Muscle layer of duodenum (tissue), 2 donors: ENCODE results near the gene KCNK6.

ENCODE experiments used
- H3K27ac ChIP-seq: one replicate; pipeline ENCODE4 v1.7.0; 2013; ENCODE audit warnings: mild to moderate bottlenecking, low read length
- H3K27me3 ChIP-seq: one replicate; pipeline ENCODE4 v1.7.0; 2013; ENCODE audit warnings: low read depth, mild to moderate bottlenecking, control low read depth, low read length
- H3K36me3 ChIP-seq, 2 donors: one replicate each; pipeline ENCODE4 v1.7.0; 2013; ENCODE audit warnings: low read length in 2 of 2, control low read depth in 1 of 2, mild to moderate bottlenecking in 1 of 2; ENCODE audit not compliant: insufficient read depth in 2 of 2, control insufficient read depth in 1 of 2
- H3K4me1 ChIP-seq, 2 donors: one replicate each; pipeline ENCODE4 v1.7.0; 2013; ENCODE audit warnings: low read length in 2 of 2, mild to moderate bottlenecking in 2 of 2, control low read depth in 1 of 2, moderate library complexity in 1 of 2; ENCODE audit not compliant: insufficient read depth in 2 of 2, control insufficient read depth in 1 of 2
- H3K4me3 ChIP-seq, 2 donors: one replicate each; pipeline ENCODE4 v1.7.0; 2013; ENCODE audit warnings: low read length in 2 of 2, low read depth in 1 of 2, mild to moderate bottlenecking in 1 of 2
- H3K9me3 ChIP-seq, 2 donors: one replicate each; pipeline ENCODE4 v1.7.0; 2013; ENCODE audit warnings: low read length in 2 of 2, control low read depth in 1 of 2, mild to moderate bottlenecking in 1 of 2; ENCODE audit not compliant: control insufficient read depth in 1 of 2
- donor health status: healthy.

Gene KCNK6

DNA sequence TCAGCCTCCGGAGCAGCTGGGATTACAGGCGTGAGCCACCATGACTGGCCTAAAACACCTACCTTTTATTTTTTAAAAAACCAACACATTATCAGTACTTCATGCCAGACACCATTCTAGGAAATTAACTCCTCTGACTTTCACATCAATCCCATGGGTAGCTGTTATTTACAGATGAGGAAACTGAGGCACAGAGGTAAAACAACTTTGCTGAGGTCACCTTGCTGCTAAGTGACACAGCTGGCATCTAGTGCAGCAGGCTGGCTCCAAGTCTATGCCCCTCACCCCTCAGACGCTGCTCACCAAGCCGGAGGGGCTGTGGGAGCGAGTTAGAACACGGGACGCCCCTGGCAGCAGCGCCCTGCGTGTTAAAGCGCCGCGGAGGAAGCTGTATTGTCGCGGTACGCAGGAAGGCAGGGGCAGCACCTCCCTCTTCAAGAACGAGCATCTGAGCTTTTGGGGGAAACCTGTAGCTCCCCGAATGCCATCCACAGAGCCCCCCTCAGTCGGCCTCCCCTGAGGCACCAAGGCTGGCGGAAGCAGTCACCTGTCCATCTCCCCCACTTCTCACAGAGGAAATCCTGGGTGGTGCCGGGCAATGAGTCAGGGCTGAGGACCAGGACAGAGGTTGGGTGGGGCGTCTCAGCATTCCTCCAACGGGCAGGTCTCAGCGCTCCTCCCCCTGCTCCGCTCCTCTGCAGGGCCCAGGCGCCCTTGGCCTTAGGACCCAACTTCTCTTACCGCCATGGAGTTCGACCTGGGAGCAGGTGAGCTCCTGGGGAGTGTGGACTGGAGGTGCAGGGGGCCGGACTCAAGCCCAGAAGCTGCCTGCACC is 15.9 kb upstream of the KCNK6 start, which contains the start of gene C19orf33:
Gene C19orf33, plus strand, starts transcription at position 735 of the 835 bp plus-strand sequence. Its CDS starts 11 bp downstream, at position 746.
- Histone ChIP-seq H3K4me1 (no peaks in the 10 kb centered on the region), H3K27me3 (no peaks in the 10 kb centered on the region), H3K27ac (peak within 1 kb of the TSS; percentile 82), H3K36me3 (peaks cover 8 to 22% of the 10 kb centered on the region in 2 donors), H3K4me3 (peak within 1 kb of the TSS in 1 of 2 donors; percentile 19), H3K9me3 (no peaks in the 10 kb centered on the region)

DNA sequence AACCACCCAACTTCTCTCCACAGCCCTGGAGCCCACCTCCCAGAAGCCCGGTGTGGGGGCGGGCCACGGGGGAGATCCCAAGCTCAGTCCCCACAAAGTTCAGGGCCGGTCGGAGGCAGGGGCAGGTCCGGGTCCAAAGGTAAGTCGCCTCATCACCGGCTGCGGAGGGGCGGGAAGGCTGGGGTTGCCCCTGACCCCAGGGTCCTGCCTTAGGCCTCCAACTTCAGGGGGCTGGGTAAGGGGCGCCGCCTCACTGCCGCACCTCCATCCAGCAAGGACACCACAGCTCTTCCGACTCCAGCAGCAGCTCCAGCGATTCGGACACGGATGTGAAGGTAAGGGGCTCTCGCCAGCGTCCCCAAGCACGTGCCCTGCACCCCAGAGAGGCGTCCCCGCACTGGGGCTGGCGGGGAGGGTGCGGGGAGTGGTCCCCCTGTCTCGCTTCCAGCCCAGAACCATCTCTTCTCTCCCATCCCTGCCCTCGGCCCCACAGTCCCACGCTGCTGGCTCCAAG is 15.2 kb upstream of the KCNK6 start:
- Histone ChIP-seq H3K4me3 (no peak overlapping the region), H3K27ac (peak overlapping the region; percentile 67), H3K27me3 (no peaks in the 10 kb centered on the region), H3K4me1 (no peaks in the 10 kb centered on the region), H3K36me3 (peaks cover 8 to 29% of the 10 kb centered on the region in 2 donors), H3K9me3 (no peaks in the 10 kb centered on the region)

DNA sequence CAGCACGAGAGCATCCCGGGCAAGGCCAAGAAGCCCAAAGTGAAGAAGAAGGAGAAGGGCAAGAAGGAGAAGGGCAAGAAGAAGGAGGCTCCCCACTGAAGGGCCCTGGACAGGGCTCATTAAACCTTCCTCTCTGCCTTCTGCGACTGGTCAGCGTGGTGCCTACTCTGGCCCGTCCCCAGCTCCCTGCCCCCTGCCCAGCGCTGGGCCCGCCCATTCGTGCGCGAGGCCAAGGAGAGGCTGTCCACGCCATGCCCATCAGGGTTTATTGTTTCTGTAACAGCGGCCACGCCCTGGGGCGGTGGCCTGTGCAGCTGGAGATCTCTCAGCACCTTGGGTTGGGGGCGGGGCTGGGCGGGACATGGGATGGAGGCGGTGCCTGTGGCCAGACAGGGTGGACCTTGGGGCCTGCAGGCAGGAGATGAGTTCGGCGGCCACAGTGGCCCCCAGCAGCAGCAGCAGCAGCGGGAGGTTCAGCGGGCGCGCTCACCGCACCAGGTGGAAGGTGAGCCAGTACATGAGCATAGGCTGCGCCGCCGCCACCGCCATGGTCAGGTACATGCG is 14.7 kb upstream of the KCNK6 start:
- Histone ChIP-seq H3K9me3 (no peaks in the 10 kb centered on the region), H3K4me3 (no peak overlapping the region), H3K27ac (peak overlapping the region; percentile 67), H3K36me3 (peaks cover 8 to 31% of the 10 kb centered on the region in 2 donors), H3K4me1 (no peaks in the 10 kb centered on the region), H3K27me3 (no peaks in the 10 kb centered on the region)

- H3K4me1 ChIP-seq: no peaks in the 10 kb centered on the region
- H3K36me3 ChIP-seq: peaks cover 8 to 31% of the 10 kb centered on the region in 2 donors
- no peaks in the 10 kb centered on the region for H3K27me3 ChIP-seq
- H3K9me3 ChIP-seq: no peaks in the 10 kb centered on the region
- H3K4me3 ChIP-seq: no peak overlapping the region
- H3K27ac ChIP-seq: no peak overlapping the region
Measured at GRCh38 chr19:38306236-38306635, 13.4 kb upstream of the KCNK6 start.

- H3K9me3 ChIP-seq: no peaks in the 10 kb centered on the region
- no peaks in the 10 kb centered on the region for H3K4me1 ChIP-seq
- H3K27me3 ChIP-seq: no peaks in the 10 kb centered on the region
- H3K4me3 ChIP-seq: no peak overlapping the region
- H3K27ac ChIP-seq: no peak overlapping the region
- peaks cover 8 to 31% of the 10 kb centered on the region in 2 donors for H3K36me3 ChIP-seq
Measured at GRCh38 chr19:38307076-38307475, 12.6 kb upstream of the KCNK6 start.

DNA sequence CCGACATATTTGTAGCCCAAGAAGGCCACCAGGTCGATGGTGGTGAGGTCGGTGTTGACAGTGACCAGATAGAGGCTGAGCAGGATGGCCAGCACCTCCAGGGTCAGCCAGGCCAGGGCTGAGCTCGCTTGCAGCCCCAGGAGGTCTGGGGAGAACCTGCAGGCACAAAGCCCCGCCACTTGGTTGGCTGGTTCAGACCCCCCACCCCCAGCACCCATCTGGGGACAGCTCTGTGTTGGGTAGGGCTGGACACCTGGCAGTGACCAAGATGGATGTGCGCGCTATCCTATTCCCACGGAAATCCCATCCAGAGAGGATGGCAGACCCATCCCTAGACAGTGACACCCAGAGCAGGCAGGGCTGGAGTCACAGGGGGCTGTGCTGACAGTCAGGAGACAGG is 12.0 kb upstream of the KCNK6 start:
- H3K4me1 ChIP-seq: no peaks in the 10 kb centered on the region
- no peak overlapping the region for H3K4me3 ChIP-seq
- peaks cover 8 to 31% of the 10 kb centered on the region in 2 donors for H3K36me3 ChIP-seq

DNA sequence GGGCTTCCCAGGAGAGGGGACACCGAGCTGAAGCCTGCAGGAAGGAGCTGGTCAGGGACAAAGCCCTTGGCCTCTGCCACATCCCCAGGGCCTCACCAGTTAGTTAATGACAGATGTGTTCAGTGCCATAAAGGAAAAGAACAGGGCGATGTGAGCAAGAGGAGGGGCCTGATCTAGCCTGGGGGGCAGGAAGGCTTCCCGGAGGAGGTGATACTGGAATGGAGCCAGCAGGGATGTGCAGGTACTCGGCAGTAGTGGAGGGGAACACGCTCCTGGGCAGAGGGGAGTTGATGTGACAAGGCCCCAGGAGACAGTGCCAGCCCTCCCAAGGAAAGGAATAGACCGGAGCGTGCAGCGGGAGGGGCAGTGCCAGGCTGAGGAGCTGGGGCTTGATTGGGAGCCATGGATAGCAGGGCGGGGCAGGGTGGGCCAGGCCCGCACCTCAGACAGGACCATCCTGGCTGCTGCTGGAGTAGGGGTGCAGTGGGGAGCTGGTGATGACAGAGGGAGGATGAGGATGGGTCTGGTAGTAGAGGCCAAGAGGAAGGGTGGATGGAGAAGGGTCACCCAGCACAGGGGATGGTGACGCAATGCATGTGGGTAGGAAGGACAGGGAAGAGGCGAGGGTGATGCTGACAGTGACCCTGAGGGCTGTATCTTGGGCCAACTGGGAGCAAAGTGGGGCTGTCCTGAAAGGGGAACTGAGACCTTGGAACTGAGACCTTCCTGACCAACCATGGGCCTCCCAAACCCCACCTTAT is 11.5 kb upstream of the KCNK6 start:
- no peaks in the 10 kb centered on the region for H3K27me3 ChIP-seq
- H3K9me3 ChIP-seq: no peaks in the 10 kb centered on the region
- H3K4me3 ChIP-seq: no peak overlapping the region
- H3K4me1 ChIP-seq: no peaks in the 10 kb centered on the region
- H3K36me3 ChIP-seq: peaks cover 8 to 31% of the 10 kb centered on the region in 2 donors
- no peak overlapping the region for H3K27ac ChIP-seq

More for the DNA sequence above, 12.0 kb upstream of the KCNK6 start:
- H3K27me3 ChIP-seq: no peaks in the 10 kb centered on the region
- no peak overlapping the region for H3K27ac ChIP-seq
- H3K9me3 ChIP-seq: no peaks in the 10 kb centered on the region

DNA sequence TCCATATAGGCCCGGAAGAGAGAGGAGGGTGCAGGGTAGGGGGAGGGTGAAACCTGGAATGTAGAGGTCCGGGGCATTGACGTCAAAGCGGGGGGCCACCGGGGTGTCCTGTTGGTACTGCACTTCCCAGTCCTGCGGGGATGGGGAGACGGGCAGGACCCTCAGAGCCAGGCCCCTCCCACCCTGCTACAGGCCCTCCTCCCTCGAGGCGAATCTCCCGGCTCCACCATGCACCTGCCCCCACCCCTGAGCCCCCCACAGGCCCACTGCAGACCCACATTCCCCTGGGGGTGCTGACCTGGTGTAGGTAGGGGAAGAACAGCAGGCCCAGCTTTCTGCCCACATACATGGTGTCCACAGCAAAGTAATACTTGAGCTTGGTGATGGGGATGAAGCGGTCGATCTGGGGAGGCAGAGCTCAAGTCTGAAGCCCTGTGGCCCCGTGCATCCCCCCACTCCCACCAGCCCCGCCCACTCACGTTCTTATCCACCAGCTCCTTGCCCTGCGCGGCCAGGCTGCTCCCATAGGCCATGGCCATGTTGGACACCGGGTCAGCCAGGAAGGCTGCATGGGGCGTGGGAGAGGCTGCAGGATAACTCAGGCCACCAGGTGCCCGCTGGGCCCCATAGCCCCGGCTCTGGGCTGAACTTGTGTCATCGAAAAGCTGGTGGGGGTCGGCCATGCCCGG is 10.6 kb upstream of the KCNK6 start:
- Histone ChIP-seq H3K4me1 (no peaks in the 10 kb centered on the region), H3K36me3 (peaks cover 8 to 31% of the 10 kb centered on the region in 2 donors), H3K4me3 (no peak overlapping the region), H3K27ac (no peak overlapping the region), H3K9me3 (no peaks in the 10 kb centered on the region), H3K27me3 (no peaks in the 10 kb centered on the region)

DNA sequence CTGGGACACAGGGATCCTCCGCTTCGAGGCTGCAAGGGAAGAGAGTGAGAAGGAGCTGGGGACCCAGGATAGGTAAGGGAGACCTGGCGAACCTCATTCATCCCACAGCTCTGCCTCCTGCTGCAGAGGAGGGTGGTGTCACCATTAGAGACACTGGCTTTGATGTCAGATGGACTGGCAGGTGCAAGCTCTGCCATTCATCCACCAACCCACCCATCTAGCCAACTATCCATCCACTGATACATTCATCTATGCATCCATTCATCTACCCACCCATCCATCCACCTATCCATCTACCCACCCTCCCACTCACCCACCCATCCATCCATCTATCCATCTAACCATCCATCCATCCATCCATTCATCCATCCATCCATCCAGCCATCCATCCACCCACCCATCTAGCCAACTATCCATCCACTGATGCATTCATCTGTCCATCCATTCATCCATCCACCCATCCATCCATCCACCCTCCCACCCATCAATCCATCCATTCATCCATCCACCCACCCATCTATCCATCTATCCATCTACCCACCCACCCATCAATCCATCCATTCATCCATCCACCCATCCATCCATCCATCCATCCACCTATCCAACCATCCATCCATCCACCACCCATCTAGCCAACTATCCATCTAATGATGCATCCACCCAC is 9.9 kb upstream of the KCNK6 start:
- Histone ChIP-seq H3K9me3 (no peaks in the 10 kb centered on the region), H3K4me3 (no peak overlapping the region), H3K36me3 (peaks cover 8 to 31% of the 10 kb centered on the region in 2 donors), H3K27me3 (no peaks in the 10 kb centered on the region), H3K4me1 (no peaks in the 10 kb centered on the region), H3K27ac (no peak overlapping the region)

- Histone ChIP-seq H3K27ac (no peak overlapping the region), H3K36me3 (peaks cover 8 to 31% of the 10 kb centered on the region in 2 donors)
Measured at GRCh38 chr19:38310279-38310670, 9.4 kb upstream of the KCNK6 start.

More at GRCh38 chr19:38310279-38310670, 9.4 kb upstream of the KCNK6 start:
- H3K4me1 ChIP-seq: peaks cover 0 to 3% of the 10 kb centered on the region in 2 donors
- H3K27me3 ChIP-seq: no peaks in the 10 kb centered on the region
- no peaks in the 10 kb centered on the region for H3K9me3 ChIP-seq
- no peak overlapping the region for H3K4me3 ChIP-seq
